ENCODE measurements around the gene TMEM95.
A peak's percentile ranks its signal among the peaks of the same experiment; 100 is the strongest.
"Not testable (repeated sequence)": the region's sequence is repeated elsewhere in the genome, so short reads cannot be mapped to it uniquely, and the experiment has no call there.

The TMEM95 gene

GRCh38 chr17:7323731-7324437, 31.1 kb upstream of the TMEM95 start:
- DNase-seq, result peak; percentile 53

GRCh38 chr17:7324438-7324779, 30.5 kb upstream of the TMEM95 start:
- no peak for DNase-seq

- no peak for DNase-seq
Measured at GRCh38 chr17:7325031-7325528, 29.9 kb upstream of the TMEM95 start.

- DNase-seq, result no peak
Measured at GRCh38 chr17:7326186-7326585, 28.8 kb upstream of the TMEM95 start.

GRCh38 chr17:7327056-7327455, 27.9 kb upstream of the TMEM95 start:
- no peak for DNase-seq

GRCh38 chr17:7327501-7327900, 27.5 kb upstream of the TMEM95 start:
- DNase-seq, result no peak

GRCh38 chr17:7328009-7328408, 26.9 kb upstream of the TMEM95 start:
- DNase-seq, result no peak

GRCh38 chr17:7328840-7329373, 26.0 kb upstream of the TMEM95 start, which contains the start of gene NEURL4:
Gene NEURL4 (minus strand): TSS chr17:7329335. CDS start chr17:7329312, 23 bp downstream.
- no peak for DNase-seq

GRCh38 chr17:7329374-7329996, 25.5 kb upstream of the TMEM95 start:
- DNase-seq, result peak; percentile 98

GRCh38 chr17:7329997-7330637, 24.8 kb upstream of the TMEM95 start:
- peak; percentile 82 for DNase-seq

- no peak for DNase-seq
Measured at GRCh38 chr17:7330638-7331015, 24.3 kb upstream of the TMEM95 start.

- DNase-seq, result no peak
Measured at GRCh38 chr17:7332111-7332510, 22.8 kb upstream of the TMEM95 start.

- not testable (repeated sequence) for DNase-seq
Measured at GRCh38 chr17:7332600-7333069, 22.3 kb upstream of the TMEM95 start.

- no peak for DNase-seq
Measured at GRCh38 chr17:7334938-7335538, 19.9 kb upstream of the TMEM95 start.

GRCh38 chr17:7335765-7336164, 19.2 kb upstream of the TMEM95 start:
- not testable (repeated sequence) for DNase-seq

GRCh38 chr17:7336240-7337175, 18.4 kb upstream of the TMEM95 start, which contains the start of gene ACAP1:
Gene ACAP1 (plus strand): TSS chr17:7336529. CDS start chr17:7336735, 206 bp downstream.
- no peak for DNase-seq

GRCh38 chr17:7337600-7337999, 17.4 kb upstream of the TMEM95 start:
- not testable (repeated sequence) for DNase-seq

GRCh38 chr17:7340179-7340578, 14.8 kb upstream of the TMEM95 start:
- DNase-seq, result no peak

- DNase-seq, result no peak
Measured at GRCh38 chr17:7341842-7342241, 13.1 kb upstream of the TMEM95 start.

- DNase-seq, result no peak
Measured at GRCh38 chr17:7343250-7343649, 11.7 kb upstream of the TMEM95 start.

- no peak for DNase-seq
Measured at GRCh38 chr17:7346761-7347614, 8.0 kb upstream of the TMEM95 start.

All from NCI-H1694 (cell line).